GM23338 (cell line): Measurements from ENCODE around the gene CNTNAP2. TPM values are rescaled to one million over a fixed set of nuclear protein-coding genes. Genes with fewer than 3 reads are reported as not detected.

Experiments used
- ATAC-seq: fragments of 200-7000 bp; cut with Tn5 transposase; 3 replicates; pipeline ENCODE4 v1.9.1; 2020
- DNase-seq: peaks from one replicate; pipeline ENCODE4 v3.0.0-alpha.2; 2015; ENCODE audit warnings: low spot score
- H2AFZ ChIP-seq: fragments of 200-600 bp; sonication (generic); 2 replicates; pipeline ENCODE4 v1.8.0; 2016; ENCODE audit warnings: antibody characterized with exemption, mild to moderate bottlenecking, moderate library complexity
- H3F3A ChIP-seq: fragments of 200-600 bp; sonication (generic); replicated peaks from 2 replicates; pipeline ENCODE4 v1.8.0; 2017; ENCODE audit warnings: antibody characterized with exemption, mixed run types, low read depth
- H3K27ac ChIP-seq: fragments of 200-600 bp; sonication (generic); 2 replicates; pipeline ENCODE4 v1.6.1; 2016; ENCODE audit warnings: low read depth
- H3K27me3 ChIP-seq: fragments of 200-600 bp; sonication (generic); 2 replicates; pipeline ENCODE4 v1.8.0; 2016; ENCODE audit warnings: mild to moderate bottlenecking, mixed run types, moderate library complexity; ENCODE audit not compliant: insufficient read depth
- H3K36me3 ChIP-seq: fragments of 200-600 bp; sonication (generic); 2 replicates; pipeline ENCODE4 v1.8.0; 2016; ENCODE audit warnings: mild to moderate bottlenecking; ENCODE audit not compliant: insufficient read depth
- H3K4me1 ChIP-seq: fragments of 200-600 bp; sonication (generic); 2 replicates; pipeline ENCODE4 v1.8.0; 2016; ENCODE audit warnings: mild to moderate bottlenecking, moderate library complexity; ENCODE audit not compliant: insufficient read depth
- H3K4me2 ChIP-seq: fragments of 200-600 bp; sonication (generic); 2 replicates; pipeline ENCODE4 v1.7.1; 2017; ENCODE audit warnings: mixed run types
- H3K4me3 ChIP-seq: fragments of 200-600 bp; sonication (generic); 2 replicates; pipeline ENCODE4 v1.6.1; 2016; ENCODE audit warnings: mixed run types
- H3K79me2 ChIP-seq: fragments of 200-600 bp; sonication (generic); replicated peaks from 2 replicates; pipeline ENCODE4 v1.8.0; 2017; ENCODE audit warnings: mild to moderate bottlenecking; ENCODE audit not compliant: insufficient read depth
- H3K9me2 ChIP-seq: fragments of 200-600 bp; sonication (generic); 2 replicates; pipeline ENCODE4 v1.8.0; 2017; ENCODE audit not compliant: insufficient read depth
- H4K20me1 ChIP-seq: fragments of 200-600 bp; sonication (generic); replicated peaks from 2 replicates; pipeline ENCODE4 v1.8.0; 2017; ENCODE audit warnings: mild to moderate bottlenecking; ENCODE audit not compliant: insufficient read depth
- H3K27ac Mint-ChIP-seq: 2 replicates; pipeline ENCODE4 v1.8.0; 2020; ENCODE audit warnings: inconsistent platforms, mild to moderate bottlenecking, moderate library complexity, mixed read lengths
- H3K27me3 Mint-ChIP-seq: 3 replicates; pipeline ENCODE4 v1.8.0; 2022; ENCODE audit warnings: low read depth, mild to moderate bottlenecking, moderate library complexity, mixed read lengths, inconsistent platforms; ENCODE audit not compliant: insufficient read depth, poor library complexity
- H3K36me3 Mint-ChIP-seq: 3 replicates; pipeline ENCODE4 v1.8.0; 2021; ENCODE audit warnings: low read depth, mild to moderate bottlenecking, inconsistent platforms, moderate library complexity, mixed read lengths
- H3K4me1 Mint-ChIP-seq: 3 replicates; pipeline ENCODE4 v1.8.0; 2020; ENCODE audit warnings: mild to moderate bottlenecking, inconsistent platforms, mixed read lengths
- H3K4me3 Mint-ChIP-seq: 3 replicates; pipeline ENCODE4 v1.8.0; 2021; ENCODE audit warnings: moderate library complexity, mild to moderate bottlenecking, inconsistent platforms, mixed read lengths
- H3K9me3 Mint-ChIP-seq: 3 replicates; pipeline ENCODE4 v1.8.0; 2020; ENCODE audit warnings: moderate library complexity, mild to moderate bottlenecking, inconsistent platforms, mixed read lengths
- CREB1 ChIP-seq: fragments of 250-450 bp; sonication (Bioruptor Pico); IDR thresholded peaks from 2 replicates; pipeline ENCODE4 v1.5.0; 2020; ENCODE audit warnings: low read depth, mild to moderate bottlenecking, moderate library complexity
- CTCF ChIP-seq, 2 experiments: fragments of 200-600 bp in 1 of 2; sonication (generic) in 1 of 2; conservative IDR thresholded peaks; 2 replicates each; pipeline versions ENCODE4 v1.5.1 to v1.6.1; 2016 to 2017; ENCODE audit warnings: antibody characterized with exemption in 2 of 2, low read depth in 2 of 2, mild to moderate bottlenecking in 2 of 2, moderate library complexity in 1 of 2
- ETS1 ChIP-seq: IDR thresholded peaks from 2 replicates; pipeline ENCODE4 v1.6.1; 2016; ENCODE audit warnings: antibody characterized with exemption
- EZH2 ChIP-seq: fragments of 200-600 bp; sonication (generic); IDR thresholded peaks from one replicate; pipeline ENCODE4 v1.8.0; 2017; ENCODE audit warnings: antibody characterized with exemption, mild to moderate bottlenecking, low read depth; ENCODE audit not compliant: unreplicated experiment
- EZH2phosphoT487 ChIP-seq: fragments of 200-600 bp; sonication (generic); IDR thresholded peaks from one replicate; pipeline ENCODE4 v1.8.1; 2018; ENCODE audit warnings: antibody characterized with exemption; ENCODE audit not compliant: unreplicated experiment
- JUNB ChIP-seq: IDR thresholded peaks from one replicate; pipeline ENCODE4 v1.6.1; 2016; ENCODE audit warnings: antibody characterized with exemption; ENCODE audit not compliant: unreplicated experiment
- NANOG ChIP-seq: IDR thresholded peaks from 2 replicates; pipeline ENCODE4 v1.6.1; 2016; ENCODE audit warnings: antibody characterized with exemption, borderline replicate concordance
- POLR2AphosphoS5 ChIP-seq: IDR thresholded peaks from 2 replicates; pipeline ENCODE4 v1.6.1; 2016; ENCODE audit warnings: antibody characterized with exemption, low read depth
- REST ChIP-seq: IDR thresholded peaks from one replicate; pipeline ENCODE4 v1.6.1; 2018; ENCODE audit warnings: antibody characterized with exemption; ENCODE audit not compliant: unreplicated experiment
- STAT1 ChIP-seq: IDR thresholded peaks from one replicate; pipeline ENCODE4 v1.6.1; 2016; ENCODE audit warnings: antibody characterized with exemption; ENCODE audit not compliant: unreplicated experiment
- ZNF114 ChIP-seq: fragments of 250-450 bp; sonication (Bioruptor Pico); IDR thresholded peaks from 2 replicates; pipeline ENCODE4 v1.5.0; 2020; ENCODE audit warnings: mild to moderate bottlenecking, moderate library complexity
- ZNF331 ChIP-seq: fragments of 250-450 bp; sonication (Bioruptor Pico); IDR thresholded peaks from 2 replicates; pipeline ENCODE4 v1.5.0; 2020; ENCODE audit warnings: low read depth, mild to moderate bottlenecking, moderate library complexity
- polyA plus RNA-seq: library from polyadenylated mRNA; unstranded; fragments of >200 nt; fragmentation: Nextera tagmentation; extraction: Ambion mirVana; gene quantifications from 2 replicates; pipeline ENCODE4 v1.2.1, GENCODE V29; 2016
- total RNA-seq: library from RNA; depleted of rRNA; stranded (reverse); fragments of >200 nt; shearing (Covaris generic); gene quantifications from 2 replicates; pipeline ENCODE4 v1.2.3, GENCODE V29; 2014
- TF ChIP-seq, protein P1 (sequence below): fragments of 250-450 bp; sonication (Bioruptor Pico); IDR thresholded peaks from 2 replicates; pipeline ENCODE4 v1.5.0; 2020; ENCODE audit warnings: mild to moderate bottlenecking, moderate library complexity

Gene CNTNAP2
- total and polyA plus RNA-seq, 2 experiments from 2014 or later: 38.2 to 61.3 TPM

DNA sequence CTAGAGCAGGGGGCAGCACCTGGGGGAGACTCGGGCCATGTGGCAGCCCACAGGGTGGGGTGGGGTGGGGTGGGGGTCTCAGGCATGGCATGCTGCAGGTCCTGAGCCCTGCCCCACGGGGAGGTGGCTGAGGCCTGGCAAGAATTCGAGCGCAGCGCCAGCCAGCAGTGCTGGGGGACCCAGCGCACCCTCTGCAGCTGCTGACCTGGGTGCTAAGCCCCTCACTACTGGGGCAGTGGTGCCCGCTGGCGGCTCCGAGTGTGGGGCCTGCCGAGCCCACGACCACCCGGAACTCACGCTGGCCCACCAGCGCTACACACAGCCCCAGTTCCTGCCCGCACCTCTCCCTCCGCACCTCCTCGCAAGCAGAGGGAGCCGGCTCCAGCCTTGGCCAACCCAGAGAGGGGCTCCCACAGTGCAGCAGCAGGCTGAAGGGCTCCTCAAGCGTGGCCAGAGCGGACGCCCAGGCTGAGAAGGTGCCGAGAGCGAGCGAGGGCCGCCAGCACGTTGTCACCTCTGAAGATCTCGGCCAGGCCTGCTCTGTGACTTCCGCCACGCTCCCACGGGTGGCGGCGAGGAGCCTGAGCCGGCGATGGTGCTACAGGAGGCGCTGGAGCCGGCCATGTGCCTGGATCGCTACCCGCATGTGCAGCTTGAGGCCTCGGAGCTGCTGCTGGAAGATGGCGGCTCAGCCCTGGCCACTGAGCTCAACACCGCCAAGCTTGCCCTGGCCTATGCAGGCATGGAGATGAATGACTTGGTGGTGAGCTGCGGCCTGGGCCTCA is 2328.9 kb downstream of the CNTNAP2 start:
- Histone ChIP-seq H3K79me2 (no peaks in the 10 kb centered on the region), H3K4me2 (no peak overlapping the region), H2AFZ (no peak overlapping the region), H4K20me1 (no peaks in the 10 kb centered on the region), H3K4me3 (no peak overlapping the region), H3K27me3 (no peaks in the 10 kb centered on the region), H3K4me1 (no peaks in the 10 kb centered on the region), H3K36me3 (no peaks in the 10 kb centered on the region), H3K27ac (no peak overlapping the region), H3K9me2 (no peaks in the 10 kb centered on the region), H3F3A (no peaks in the 10 kb centered on the region)
- no peaks in the 10 kb centered on the region for H3K4me1 Mint-ChIP-seq
- no peak for TF ChIP-seq CREB1 (CRISPR knock-in tag)
- no peak for TF ChIP-seq ETS1
- TF ChIP-seq NANOG: no peak
- TF ChIP-seq, protein P1, sequence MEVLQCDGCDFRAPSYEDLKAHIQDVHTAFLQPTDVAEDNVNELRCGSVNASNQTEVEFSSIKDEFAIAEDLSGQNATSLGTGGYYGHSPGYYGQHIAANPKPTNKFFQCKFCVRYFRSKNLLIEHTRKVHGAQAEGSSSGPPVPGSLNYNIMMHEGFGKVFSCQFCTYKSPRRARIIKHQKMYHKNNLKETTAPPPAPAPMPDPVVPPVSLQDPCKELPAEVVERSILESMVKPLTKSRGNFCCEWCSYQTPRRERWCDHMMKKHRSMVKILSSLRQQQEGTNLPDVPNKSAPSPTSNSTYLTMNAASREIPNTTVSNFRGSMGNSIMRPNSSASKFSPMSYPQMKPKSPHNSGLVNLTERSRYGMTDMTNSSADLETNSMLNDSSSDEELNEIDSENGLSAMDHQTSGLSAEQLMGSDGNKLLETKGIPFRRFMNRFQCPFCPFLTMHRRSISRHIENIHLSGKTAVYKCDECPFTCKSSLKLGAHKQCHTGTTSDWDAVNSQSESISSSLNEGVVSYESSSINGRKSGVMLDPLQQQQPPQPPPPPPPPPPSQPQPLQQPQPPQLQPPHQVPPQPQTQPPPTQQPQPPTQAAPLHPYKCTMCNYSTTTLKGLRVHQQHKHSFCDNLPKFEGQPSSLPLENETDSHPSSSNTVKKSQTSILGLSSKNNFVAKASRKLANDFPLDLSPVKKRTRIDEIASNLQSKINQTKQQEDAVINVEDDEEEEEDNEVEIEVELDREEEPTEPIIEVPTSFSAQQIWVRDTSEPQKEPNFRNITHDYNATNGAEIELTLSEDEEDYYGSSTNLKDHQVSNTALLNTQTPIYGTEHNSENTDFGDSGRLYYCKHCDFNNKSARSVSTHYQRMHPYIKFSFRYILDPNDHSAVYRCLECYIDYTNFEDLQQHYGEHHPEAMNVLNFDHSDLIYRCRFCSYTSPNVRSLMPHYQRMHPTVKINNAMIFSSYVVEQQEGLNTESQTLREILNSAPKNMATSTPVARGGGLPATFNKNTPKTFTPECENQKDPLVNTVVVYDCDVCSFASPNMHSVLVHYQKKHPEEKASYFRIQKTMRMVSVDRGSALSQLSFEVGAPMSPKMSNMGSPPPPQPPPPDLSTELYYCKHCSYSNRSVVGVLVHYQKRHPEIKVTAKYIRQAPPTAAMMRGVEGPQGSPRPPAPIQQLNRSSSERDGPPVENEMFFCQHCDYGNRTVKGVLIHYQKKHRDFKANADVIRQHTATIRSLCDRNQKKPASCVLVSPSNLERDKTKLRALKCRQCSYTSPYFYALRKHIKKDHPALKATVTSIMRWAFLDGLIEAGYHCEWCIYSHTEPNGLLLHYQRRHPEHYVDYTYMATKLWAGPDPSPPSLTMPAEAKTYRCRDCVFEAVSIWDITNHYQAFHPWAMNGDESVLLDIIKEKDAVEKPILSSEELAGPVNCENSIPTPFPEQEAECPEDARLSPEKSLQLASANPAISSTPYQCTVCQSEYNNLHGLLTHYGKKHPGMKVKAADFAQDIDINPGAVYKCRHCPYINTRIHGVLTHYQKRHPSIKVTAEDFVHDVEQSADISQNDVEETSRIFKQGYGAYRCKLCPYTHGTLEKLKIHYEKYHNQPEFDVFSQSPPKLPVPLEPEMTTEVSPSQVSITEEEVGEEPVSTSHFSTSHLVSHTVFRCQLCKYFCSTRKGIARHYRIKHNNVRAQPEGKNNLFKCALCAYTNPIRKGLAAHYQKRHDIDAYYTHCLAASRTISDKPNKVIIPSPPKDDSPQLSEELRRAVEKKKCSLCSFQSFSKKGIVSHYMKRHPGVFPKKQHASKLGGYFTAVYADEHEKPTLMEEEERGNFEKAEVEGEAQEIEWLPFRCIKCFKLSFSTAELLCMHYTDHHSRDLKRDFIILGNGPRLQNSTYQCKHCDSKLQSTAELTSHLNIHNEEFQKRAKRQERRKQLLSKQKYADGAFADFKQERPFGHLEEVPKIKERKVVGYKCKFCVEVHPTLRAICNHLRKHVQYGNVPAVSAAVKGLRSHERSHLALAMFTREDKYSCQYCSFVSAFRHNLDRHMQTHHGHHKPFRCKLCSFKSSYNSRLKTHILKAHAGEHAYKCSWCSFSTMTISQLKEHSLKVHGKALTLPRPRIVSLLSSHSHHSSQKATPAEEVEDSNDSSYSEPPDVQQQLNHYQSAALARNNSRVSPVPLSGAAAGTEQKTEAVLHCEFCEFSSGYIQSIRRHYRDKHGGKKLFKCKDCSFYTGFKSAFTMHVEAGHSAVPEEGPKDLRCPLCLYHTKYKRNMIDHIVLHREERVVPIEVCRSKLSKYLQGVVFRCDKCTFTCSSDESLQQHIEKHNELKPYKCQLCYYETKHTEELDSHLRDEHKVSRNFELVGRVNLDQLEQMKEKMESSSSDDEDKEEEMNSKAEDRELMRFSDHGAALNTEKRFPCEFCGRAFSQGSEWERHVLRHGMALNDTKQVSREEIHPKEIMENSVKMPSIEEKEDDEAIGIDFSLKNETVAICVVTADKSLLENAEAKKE (CRISPR knock-in tag): no peak
- TF ChIP-seq REST: no peak
- no peak for TF ChIP-seq EZH2
- TF ChIP-seq ZNF331: no peak
- TF ChIP-seq ZNF114 (CRISPR knock-in tag): no peak
- no peak for TF ChIP-seq EZH2phosphoT487
- TF ChIP-seq CTCF (conservative IDR thresholded peaks at IDR 0.05; ENCODE audit: low read depth in 2 of 2): no peak
- TF ChIP-seq STAT1: no peak
- no peak for TF ChIP-seq POLR2AphosphoS5
- no peak for TF ChIP-seq JUNB
- H3K27me3 Mint-ChIP-seq: peaks cover 7% of the 10 kb centered on the region
- H3K27ac Mint-ChIP-seq: no peak overlapping the region
- no peak for DNase-seq
- H3K4me3 Mint-ChIP-seq: no peak overlapping the region
- H3K9me3 Mint-ChIP-seq: peaks cover 27% of the 10 kb centered on the region
- ATAC-seq: no peak
- peaks cover 19% of the 10 kb centered on the region for H3K36me3 Mint-ChIP-seq
